Activated T-cell treated with anti-CD3 and anti-CD28 coated beads, Interleukin-2, amount 50 U/mL, for 1 hour (primary cell): ENCODE data around the gene ERFE.

ENCODE experiments used
- DNase-seq: peaks from one replicate; pipeline ENCODE4 v3.0.0-alpha.2; 2020

ERFE gene

GRCh38 chr2:238126775-238127164 lies 32.0 kb upstream of the ERFE start:
- no peak for DNase-seq

DNA sequence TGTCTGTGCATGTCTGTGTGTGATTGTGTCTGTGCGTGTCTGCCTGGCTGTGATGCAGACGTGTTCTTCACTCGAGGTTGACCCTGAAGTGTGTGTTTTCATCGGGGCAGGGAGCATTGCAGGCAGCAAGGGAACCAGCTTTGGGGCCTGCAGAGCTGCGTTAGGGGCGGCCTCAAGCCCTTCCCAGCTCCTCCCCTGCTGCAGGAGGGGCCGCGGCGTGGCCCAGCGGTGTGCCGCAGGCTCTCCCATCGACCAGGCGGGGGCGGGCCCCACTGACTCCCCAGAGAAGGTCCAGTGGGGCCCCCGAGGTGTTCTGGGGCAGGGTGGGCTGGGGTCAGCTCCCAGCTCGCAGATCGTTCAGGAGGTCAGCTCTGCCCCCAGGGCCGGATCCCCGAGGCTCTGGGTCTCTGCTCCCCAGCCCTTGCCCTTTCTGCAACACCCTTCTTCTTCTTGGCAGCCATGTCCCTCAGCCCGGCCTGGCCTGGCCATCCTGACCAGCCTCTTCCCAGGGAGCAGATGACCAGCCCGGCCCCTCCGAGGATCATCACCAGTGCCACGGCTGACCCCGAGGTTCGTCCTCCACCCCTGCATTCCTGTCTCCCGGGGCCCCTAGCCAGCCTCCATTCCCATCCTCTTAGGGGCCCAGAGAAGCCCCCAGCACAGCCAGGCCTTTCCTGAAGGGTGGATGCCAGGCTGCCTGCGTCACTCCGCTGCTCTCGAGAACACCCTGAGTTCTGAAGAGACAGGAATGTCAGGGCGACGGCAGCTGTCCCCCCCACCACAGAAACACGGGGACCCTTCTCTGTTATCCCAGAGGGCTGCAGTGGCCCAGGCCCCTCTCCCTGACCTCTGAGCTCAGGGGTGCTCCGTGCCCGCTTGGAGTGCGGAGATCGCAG lies 31.4 kb upstream of the ERFE start:
- DNase-seq: no peak

GRCh38 chr2:238128061-238128440 lies 30.7 kb upstream of the ERFE start:
- no peak for DNase-seq

GRCh38 chr2:238128534-238129001 lies 30.2 kb upstream of the ERFE start:
- no peak for DNase-seq

DNA sequence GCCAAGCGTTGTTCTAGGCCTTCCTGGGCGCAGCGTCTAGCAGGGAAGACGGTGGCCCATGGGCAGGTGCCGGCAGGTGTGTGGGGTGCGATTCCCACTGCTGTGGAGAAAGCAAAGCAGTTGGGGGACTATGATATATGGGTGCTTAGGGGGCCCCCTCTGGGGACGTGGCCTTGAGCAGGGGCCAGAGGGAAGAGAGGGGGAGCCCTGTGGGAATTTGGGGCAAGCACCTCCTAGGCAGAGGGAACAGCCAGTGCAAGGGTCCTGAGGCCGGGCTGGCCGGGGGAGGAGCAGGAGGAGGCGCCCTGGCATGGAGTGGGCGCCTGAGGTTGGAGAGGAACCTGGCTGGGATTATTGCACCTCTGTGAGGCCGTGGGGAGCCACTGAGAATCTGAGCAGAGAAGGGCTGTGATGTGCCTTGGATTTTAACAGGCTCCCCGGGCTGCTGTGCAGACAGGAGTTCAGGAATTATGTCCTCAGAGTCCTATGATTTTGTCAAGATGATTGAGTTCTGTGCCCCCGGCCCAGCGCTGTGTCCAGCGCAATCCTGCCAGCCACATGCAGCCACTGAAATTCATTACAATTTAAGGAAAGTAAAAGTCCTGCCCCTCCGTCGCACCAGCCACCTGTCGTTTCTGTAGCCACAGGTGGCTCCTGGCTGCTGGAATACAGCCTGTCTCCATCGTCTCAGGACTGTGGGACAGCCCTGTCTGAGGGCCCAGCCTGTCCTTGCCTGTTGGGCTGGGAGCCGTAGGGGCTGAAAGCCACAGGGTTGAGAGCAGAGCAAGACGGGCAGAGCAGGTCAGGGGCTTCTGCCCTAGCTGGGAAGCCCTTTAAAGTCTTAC lies 29.4 kb upstream of the ERFE start:
- no peak for DNase-seq

- no peak for DNase-seq
Observed at GRCh38 chr2:238130111-238130695, 28.6 kb upstream of the ERFE start.

GRCh38 chr2:238130696-238131628 lies 27.8 kb upstream of the ERFE start:
- DNase-seq: no peak

GRCh38 chr2:238131761-238132462 lies 26.9 kb upstream of the ERFE start:
- no peak for DNase-seq

GRCh38 chr2:238132463-238133450 lies 26.0 kb upstream of the ERFE start:
- DNase-seq: no peak

- no peak for DNase-seq
Observed at GRCh38 chr2:238133499-238134392, 25.0 kb upstream of the ERFE start.

GRCh38 chr2:238134393-238134785 lies 24.4 kb upstream of the ERFE start:
- no peak for DNase-seq

DNA sequence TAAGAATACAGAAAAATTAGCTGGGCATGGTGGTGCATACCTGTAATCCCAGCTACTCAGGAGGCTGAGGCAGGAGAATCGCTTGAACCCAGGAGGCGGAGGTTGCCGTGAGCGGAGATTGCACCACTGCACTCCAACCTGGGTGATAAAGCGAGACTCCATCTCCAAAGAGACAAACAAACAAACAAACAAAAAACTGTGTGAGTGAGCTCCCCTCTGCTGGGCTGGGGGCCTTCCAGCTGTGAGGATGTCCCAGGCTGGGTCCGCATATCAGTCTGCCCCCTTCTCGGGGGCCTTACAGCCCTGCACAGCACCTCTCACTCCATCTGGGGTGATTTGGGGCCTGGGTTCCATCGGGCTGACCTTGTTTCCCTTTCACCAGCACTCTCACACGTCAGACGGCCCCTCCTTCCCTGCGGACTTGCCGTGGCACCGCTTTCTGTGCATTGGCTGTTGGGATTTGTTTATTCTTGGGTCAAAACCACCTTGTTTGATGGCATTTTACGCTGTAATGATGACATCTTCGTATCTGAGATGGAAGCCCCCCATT lies 23.1 kb upstream of the ERFE start:
- DNase-seq: no peak

GRCh38 chr2:238136820-238137537 lies 21.8 kb upstream of the ERFE start:
- no peak for DNase-seq

DNA sequence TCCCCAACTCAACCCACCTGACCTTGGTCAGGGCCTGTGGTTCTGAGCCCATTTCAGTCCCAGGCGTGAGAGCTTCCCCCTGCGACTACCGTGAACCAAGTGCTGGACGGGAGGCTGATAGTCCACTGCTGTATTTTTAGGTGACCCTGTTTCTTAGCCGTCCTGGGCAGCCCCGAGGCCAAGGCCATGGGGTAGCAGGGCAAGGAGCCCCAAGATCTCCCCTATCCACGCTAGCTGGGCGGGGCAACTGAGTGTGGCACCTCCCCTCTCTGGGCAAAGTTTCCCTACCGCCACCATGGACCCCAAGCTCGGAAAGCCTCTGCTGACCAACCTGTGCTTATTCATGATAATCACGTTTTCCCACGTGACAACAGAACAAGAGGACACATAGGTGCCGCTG lies 20.9 kb upstream of the ERFE start:
- DNase-seq: no peak

GRCh38 chr2:238138331-238139195 lies 20.2 kb upstream of the ERFE start, which contains the start of gene KLHL30:
Gene KLHL30 (plus strand): TSS chr2:238138668. CDS start chr2:238140755, 2,087 bp downstream.
- no peak for DNase-seq

GRCh38 chr2:238139196-238140039 lies 19.4 kb upstream of the ERFE start:
- peak; percentile 36 for DNase-seq
